HFF-Myc (cell line): Measurements from ENCODE around the gene SKAP2.
A peak's percentile ranks its signal among the peaks of the same experiment; 100 is the strongest.

ENCODE experiments used
- DNase-seq: peaks from one replicate; pipeline ENCODE4 v3.0.0-alpha.2; 2011; ENCODE audit warnings: low read depth; ENCODE audit errors: extremely low read depth
- H3K4me3 ChIP-seq: replicated peaks from 2 replicates; pipeline ENCODE4 v1.5.1; 2011; ENCODE audit warnings: low read depth, mild to moderate bottlenecking, control low read depth, low read length
- CTCF ChIP-seq: IDR thresholded peaks from 2 replicates; pipeline ENCODE4 v1.5.1; 2012; ENCODE audit warnings: mild to moderate bottlenecking, low read depth, low read length, control low read depth; ENCODE audit errors: missing control alignments

SKAP2 gene

GRCh38 chr7:26865094-26865388, 651 bp upstream of the SKAP2 start:
- TF ChIP-seq CTCF = no peak
- H3K4me3 ChIP-seq = peak overlapping the region; percentile 71
- no peak for DNase-seq

DNA sequence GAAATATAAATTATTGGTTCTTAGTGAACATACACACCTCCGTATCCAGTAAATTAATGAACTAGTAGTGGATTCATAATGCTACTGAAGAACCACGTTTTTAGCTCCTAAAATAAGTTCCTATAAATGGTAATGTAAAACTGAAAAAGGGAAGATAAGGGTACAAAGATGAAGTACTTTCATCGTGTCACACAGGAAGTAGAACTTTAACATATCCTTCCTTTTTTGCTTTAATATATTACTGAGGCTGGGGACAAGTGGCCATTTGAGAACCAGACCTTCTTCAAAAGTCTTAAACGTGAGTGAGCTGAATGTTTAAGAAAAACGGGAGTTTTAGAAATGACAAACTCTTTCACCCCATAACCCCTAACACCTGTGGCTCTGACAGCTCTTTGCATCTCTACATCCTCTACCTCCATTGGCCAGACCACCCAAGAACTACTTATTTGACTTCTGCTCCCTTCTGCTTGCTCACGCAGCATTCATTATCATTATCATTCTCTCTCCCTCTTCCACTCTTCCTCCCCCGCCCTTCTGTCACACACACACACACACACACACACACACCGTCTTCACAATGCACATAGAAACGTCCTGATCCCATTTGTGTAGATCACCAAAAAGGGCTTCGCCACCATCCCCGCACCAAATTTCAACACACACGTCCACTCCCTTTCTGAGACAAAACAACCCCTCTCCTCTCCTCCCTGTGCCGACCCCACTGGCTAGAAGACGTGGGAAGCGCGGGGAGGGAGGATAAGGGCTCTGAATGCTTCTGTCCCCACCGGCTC, 677 bp downstream of the SKAP2 start:
- no peak for TF ChIP-seq CTCF
- peak overlapping the region; percentile 71 for H3K4me3 ChIP-seq
- DNase-seq = no peak

DNA sequence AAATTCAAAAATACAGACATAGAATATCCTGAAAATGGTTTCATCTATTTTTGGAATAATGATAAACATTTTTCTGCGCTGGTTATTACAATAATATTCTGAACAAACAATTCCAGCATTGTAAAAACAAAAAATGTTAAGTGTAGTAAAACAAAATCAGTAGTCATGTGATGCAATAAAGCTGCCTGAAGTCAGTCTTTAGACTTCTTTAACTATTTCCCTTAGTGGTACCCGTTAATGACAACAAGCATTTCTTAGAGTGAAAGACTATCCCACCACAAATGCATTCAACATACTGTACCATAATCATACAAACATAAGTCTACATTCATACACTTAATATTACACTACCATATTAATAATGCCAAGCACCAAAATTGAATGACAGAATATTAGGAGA, 1.6 kb downstream of the SKAP2 start:
- TF ChIP-seq CTCF = no peak
- DNase-seq = no peak
- H3K4me3 ChIP-seq = no peak overlapping the region

GRCh38 chr7:26861050-26861449, 3.3 kb downstream of the SKAP2 start:
- no peak for DNase-seq
- H3K4me3 ChIP-seq = no peak overlapping the region
- no peak for TF ChIP-seq CTCF

GRCh38 chr7:26860361-26860760, 4.0 kb downstream of the SKAP2 start:
- H3K4me3 ChIP-seq = no peak overlapping the region
- no peak for TF ChIP-seq CTCF
- no peak for DNase-seq

GRCh38 chr7:26859720-26860119, 4.7 kb downstream of the SKAP2 start:
- TF ChIP-seq CTCF = no peak
- H3K4me3 ChIP-seq = no peak overlapping the region
- DNase-seq = no peak

GRCh38 chr7:26858735-26859134, 5.7 kb downstream of the SKAP2 start:
- H3K4me3 ChIP-seq = no peak overlapping the region
- DNase-seq = no peak

More at GRCh38 chr7:26858735-26859134, 5.7 kb downstream of the SKAP2 start:
- TF ChIP-seq CTCF = no peak
